Tibial nerve (tissue), 4 donors: ENCODE measurements around the gene PLB1. TPM values are rescaled to one million over a fixed set of nuclear protein-coding genes. Genes with fewer than 3 reads are reported as not detected.

Source experiments
- DNase-seq, 2 donors: peaks; one replicate each; pipeline ENCODE4 v3.0.0-alpha.2; 2019; ENCODE audit warnings: low spot score in 2 of 2
- H3K27ac ChIP-seq, 4 donors: fragments of 200-600 bp; sonication (generic) in 3 of 4; one replicate each; pipeline ENCODE4 v1.5.1; 2017 to 2019; ENCODE audit warnings: mild to moderate bottlenecking in 1 of 4
- H3K27me3 ChIP-seq, 2 donors: fragments of 200-600 bp; sonication (generic) in 1 of 2; one replicate each; pipeline versions ENCODE4 v1.5.1 to v1.6.0; 2017 to 2019
- H3K36me3 ChIP-seq, 3 donors: fragments of 200-600 bp; sonication (generic); one replicate each; pipeline ENCODE4 v1.5.1; 2018 to 2019
- H3K4me1 ChIP-seq, 4 donors: fragments of 200-600 bp; sonication (generic) in 3 of 4; one replicate each; pipeline ENCODE4 v1.5.1; 2017 to 2019
- H3K4me3 ChIP-seq, 4 donors: fragments of 200-600 bp; sonication (generic) in 3 of 4; one replicate each; pipeline ENCODE4 v1.5.1; 2017 to 2019; ENCODE audit warnings: mild to moderate bottlenecking in 1 of 4, moderate library complexity in 1 of 4
- H3K9me3 ChIP-seq, 4 donors: fragments of 200-600 bp; sonication (generic) in 3 of 4; one replicate each; pipeline ENCODE4 v1.5.1; 2017 to 2019
- CTCF ChIP-seq, 5 experiments: fragments of 200-600 bp in 3 of 5; fragments of 450-650 bp in 2 of 5; sonication (generic) in 3 of 5; IDR thresholded peaks; one replicate each; pipeline ENCODE4 v1.5.1; 2016 to 2019; ENCODE audit warnings: antibody characterized with exemption in 5 of 5, mild to moderate bottlenecking in 3 of 5, moderate library complexity in 2 of 5
- EP300 ChIP-seq, 2 donors: sonication (generic); formaldehyde crosslinking; IDR thresholded peaks; one replicate each; pipeline ENCODE4 v1.6.1; 2017; ENCODE audit warnings: antibody characterized with exemption in 2 of 2, mild to moderate bottlenecking in 1 of 2
- POLR2A ChIP-seq, 2 donors: fragments of 450-650 bp; IDR thresholded peaks; one replicate each; pipeline ENCODE4 v1.6.1; 2017; ENCODE audit warnings: antibody characterized with exemption in 2 of 2, mild to moderate bottlenecking in 2 of 2, moderate library complexity in 2 of 2
- WGBS, 2 donors: methylation state at CpG; one replicate each; pipeline ENCODE4 v1.1.5; 2018; 5-methylcytosine and 5-hydroxymethylcytosine counted together
- total RNA-seq, 4 donors: library from RNA; depleted of rRNA; stranded (reverse); fragments of >200 nt; gene quantifications; one replicate each; pipeline ENCODE4 v1.1.0, GENCODE V29; 2016

The PLB1 gene
- total RNA-seq, 4 donors from 2014 or later, result 1.7 to 8.4 (median 4.7) TPM

GRCh38 chr2:28607730-28608499 is 112.1 kb downstream of the PLB1 start:
- H3K27me3 ChIP-seq, result no peaks in the 10 kb centered on the region
- TF ChIP-seq EP300 (IDR thresholded peaks at IDR 0.05), result no peak
- no peak for TF ChIP-seq CTCF (IDR thresholded peaks at IDR 0.05)
- no peak for TF ChIP-seq POLR2A (IDR thresholded peaks at IDR 0.05)
- DNase-seq, result no peak
- H3K27ac ChIP-seq, result no peak overlapping the region
- no peaks in the 10 kb centered on the region for H3K4me1 ChIP-seq
- no peaks in the 10 kb centered on the region for H3K9me3 ChIP-seq
- H3K4me3 ChIP-seq, result no peak overlapping the region
- no peaks in the 10 kb centered on the region for H3K36me3 ChIP-seq
- WGBS, 2 donors, result 72% methylated on average over 7 to 8 of the region's 8 CpGs

- Histone ChIP-seq H3K9me3 (no peaks in the 10 kb centered on the region), H3K4me3 (no peak overlapping the region), H3K27me3 (no peaks in the 10 kb centered on the region), H3K27ac (no peak overlapping the region), H3K36me3 (no peaks in the 10 kb centered on the region), H3K4me1 (no peaks in the 10 kb centered on the region)
- 85 to 87% methylated on average over 7 of the region's 7 CpGs for WGBS, 2 donors
- no peak for TF ChIP-seq POLR2A (IDR thresholded peaks at IDR 0.05)
- no peak for TF ChIP-seq EP300 (IDR thresholded peaks at IDR 0.05)
- no peak for TF ChIP-seq CTCF (IDR thresholded peaks at IDR 0.05)
- DNase-seq, result no peak
These were observed 112.9 kb downstream of the PLB1 start for GRCh38 chr2:28608500-28609424.

GRCh38 chr2:28610583-28611201 is 114.8 kb downstream of the PLB1 start:
- DNase-seq, result no peak
- 50 to 55% methylated on average over 8 of the region's 8 CpGs for WGBS, 2 donors
- no peaks in the 10 kb centered on the region for H3K27me3 ChIP-seq

GRCh38 chr2:28612131-28612812 is 116.4 kb downstream of the PLB1 start:
- H3K27me3 ChIP-seq, result no peaks in the 10 kb centered on the region
- TF ChIP-seq EP300 (IDR thresholded peaks at IDR 0.05), result no peak
- TF ChIP-seq POLR2A (IDR thresholded peaks at IDR 0.05), result no peak
- no peak for TF ChIP-seq CTCF (IDR thresholded peaks at IDR 0.05)
- H3K36me3 ChIP-seq, result no peaks in the 10 kb centered on the region
- no peaks in the 10 kb centered on the region for H3K9me3 ChIP-seq
- 81 to 83% methylated on average over 9 of the region's 9 CpGs for WGBS, 2 donors
- no peak for DNase-seq
- H3K4me1 ChIP-seq, result no peaks in the 10 kb centered on the region
- H3K27ac ChIP-seq, result no peak overlapping the region
- H3K4me3 ChIP-seq, result no peak overlapping the region

More at GRCh38 chr2:28610583-28611201, 114.8 kb downstream of the PLB1 start:
- H3K36me3 ChIP-seq, result no peaks in the 10 kb centered on the region
- no peaks in the 10 kb centered on the region for H3K9me3 ChIP-seq
- no peak overlapping the region for H3K4me3 ChIP-seq
- TF ChIP-seq EP300 (IDR thresholded peaks at IDR 0.05) (no peak), POLR2A (IDR thresholded peaks at IDR 0.05) (no peak), CTCF (IDR thresholded peaks at IDR 0.05) (no peak)
- no peaks in the 10 kb centered on the region for H3K4me1 ChIP-seq
- H3K27ac ChIP-seq, result no peak overlapping the region
